ENCODE data around the gene MLLT3.

GRCh38 chr9:20406344-20406743 is 216.0 kb downstream of the MLLT3 start:
- TF ChIP-seq CTCF (conservative IDR thresholded peaks at IDR 0.05 in 1 of 2, IDR thresholded peaks at IDR 0.05 in 1 of 2; ENCODE audit: extremely low read depth in 1 of 2, insufficient read depth in 1 of 2, low read depth in 1 of 2, low read length in 2 of 2) (no peak), EZH2 (IDR thresholded peaks at IDR 0.05; ENCODE audit: borderline replicate concordance, low read length) (no peak)

All from mammary epithelial cell (primary cell).